Effector CD8-positive, alpha-beta T cell (primary cell): ENCODE results near the gene GRAPL.
"Not testable (repeated sequence)": the region's sequence is repeated elsewhere in the genome, so short reads cannot be mapped to it uniquely, and the experiment has no call there.

Experiments
- DNase-seq: peaks from one replicate; lab custom pipeline; 2025; lab: John Stamatoyannopoulos, UW

The GRAPL gene

DNA sequence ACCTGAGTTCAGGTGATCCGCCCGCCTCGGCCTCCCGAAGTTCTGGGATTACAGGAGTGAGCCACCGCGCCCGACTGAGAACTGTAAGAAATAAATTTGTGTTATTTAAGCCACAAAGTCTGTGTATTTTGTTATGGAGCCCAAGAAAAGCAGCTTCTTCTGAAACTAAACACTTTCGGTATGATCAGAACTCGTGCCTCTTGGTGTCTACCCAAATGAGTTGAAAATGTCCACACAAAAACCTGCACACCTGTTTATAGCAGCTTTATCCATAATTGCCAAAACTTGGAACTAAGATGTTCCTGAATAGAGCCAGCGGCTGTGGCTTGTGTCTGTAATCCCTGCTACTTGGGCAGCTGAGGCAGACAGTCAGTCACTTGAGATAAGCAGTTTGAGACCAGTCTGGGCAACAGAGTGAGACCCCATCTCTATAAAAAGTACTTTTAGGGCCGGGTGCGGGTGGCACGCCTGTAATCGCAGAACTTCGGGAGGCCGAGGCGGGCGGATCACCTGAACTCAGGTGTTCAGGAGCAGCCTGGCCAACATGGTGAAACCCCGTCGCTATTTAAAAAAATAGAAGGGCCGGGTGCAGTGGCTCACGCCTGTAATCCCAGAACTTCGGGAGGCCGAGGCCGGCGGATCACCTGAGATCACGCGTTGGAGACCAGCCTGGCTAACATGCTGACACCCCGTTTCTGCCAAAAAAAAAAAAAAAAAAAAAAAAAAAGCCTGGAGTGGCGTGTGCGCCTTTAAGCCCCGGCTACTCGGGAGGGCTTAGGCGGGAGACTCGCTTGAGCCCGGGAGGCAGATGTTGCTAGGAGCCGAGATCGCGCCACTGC is 61.7 kb downstream of the GRAPL start:
- DNase-seq: not testable (repeated sequence)

DNA sequence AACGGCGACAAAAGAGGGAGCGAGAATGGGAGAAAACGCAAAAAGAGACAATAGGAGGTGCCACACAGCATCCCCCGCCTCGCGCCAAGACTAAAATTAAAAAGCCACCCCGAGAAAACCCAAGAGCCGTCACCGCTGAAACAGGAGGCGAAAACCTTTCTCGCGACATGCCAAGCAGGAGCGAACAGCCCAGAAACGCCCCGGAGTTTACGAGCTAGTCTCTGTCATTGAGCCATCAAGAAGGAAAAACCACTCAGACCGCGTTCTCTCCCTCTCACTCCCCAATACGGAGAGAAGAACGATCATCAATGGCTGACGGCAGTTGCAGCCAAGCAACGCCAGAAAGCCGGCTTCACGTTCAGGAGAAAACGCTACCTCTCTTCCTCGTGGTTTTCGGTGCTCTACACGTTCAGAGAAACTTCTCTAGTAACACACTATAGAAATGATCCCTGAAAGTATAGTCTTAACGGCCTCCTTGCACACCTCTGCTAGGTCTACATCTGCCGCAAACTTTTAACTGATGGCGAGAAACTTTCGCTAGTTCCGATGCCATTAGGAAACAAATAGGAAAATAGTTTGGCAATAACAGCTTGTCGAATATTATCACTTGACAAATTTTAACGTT is 62.5 kb downstream of the GRAPL start:
- not testable (repeated sequence) for DNase-seq

DNA sequence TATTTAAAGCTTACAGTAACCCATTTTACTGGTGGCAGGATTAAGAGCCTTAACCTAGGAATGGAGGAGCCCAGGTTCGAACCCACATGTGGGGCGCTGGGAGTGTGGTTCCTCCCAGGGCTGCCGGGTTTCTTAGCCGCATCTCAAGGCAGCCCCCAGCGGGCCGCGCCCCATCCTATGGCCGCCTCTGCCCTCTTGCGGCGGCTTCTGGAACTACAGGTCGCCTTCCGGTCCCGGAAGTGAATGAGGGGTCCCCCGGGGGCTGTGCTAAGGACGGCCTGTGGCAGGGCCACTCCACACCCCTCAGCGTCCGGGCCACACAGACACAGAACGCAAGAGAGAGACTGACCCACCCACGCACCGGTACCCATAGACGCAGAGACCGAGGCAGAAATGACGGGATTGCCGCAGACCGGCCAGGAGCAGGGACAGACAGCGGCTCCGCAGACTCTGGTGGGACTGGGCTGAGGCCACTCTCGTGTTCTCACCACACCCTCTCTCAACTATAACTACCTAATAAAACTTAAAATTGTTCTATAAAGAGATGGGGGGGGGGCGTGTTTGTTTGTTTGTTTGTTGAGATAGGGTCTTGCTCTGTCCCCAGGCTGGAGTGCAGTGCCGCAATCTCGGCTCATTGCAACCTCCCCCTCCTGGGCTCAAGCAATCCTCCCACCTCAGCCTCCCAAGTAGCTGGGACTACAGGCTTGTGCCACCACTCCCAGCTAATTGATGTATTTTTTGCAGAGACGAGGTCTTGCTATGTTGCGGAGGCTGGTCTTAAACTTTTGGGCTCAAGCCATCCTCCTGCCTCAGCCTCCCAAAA is 69.2 kb downstream of the GRAPL start:
- not testable (repeated sequence) for DNase-seq

DNA sequence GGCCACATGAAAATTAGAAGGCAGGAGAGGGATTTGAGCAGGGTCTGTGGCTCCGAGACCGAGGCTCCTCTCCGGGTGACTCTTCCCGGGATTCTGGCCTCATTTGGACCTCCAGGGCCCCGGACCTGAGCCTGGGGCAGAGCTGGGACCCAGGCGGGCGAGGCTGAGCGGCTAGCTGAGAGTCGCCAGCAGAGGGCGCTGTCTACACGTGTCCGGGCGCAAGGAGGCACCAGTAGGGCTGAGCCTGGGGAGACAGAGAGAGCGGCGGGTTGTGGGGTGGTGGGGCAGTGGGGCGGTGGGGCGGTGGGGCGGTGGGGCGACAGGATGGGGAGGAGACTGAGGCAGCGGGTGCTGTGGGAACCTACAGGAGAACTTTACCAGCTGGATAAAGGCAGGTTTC is 75.1 kb downstream of the GRAPL start:
- not testable (repeated sequence) for DNase-seq

DNA sequence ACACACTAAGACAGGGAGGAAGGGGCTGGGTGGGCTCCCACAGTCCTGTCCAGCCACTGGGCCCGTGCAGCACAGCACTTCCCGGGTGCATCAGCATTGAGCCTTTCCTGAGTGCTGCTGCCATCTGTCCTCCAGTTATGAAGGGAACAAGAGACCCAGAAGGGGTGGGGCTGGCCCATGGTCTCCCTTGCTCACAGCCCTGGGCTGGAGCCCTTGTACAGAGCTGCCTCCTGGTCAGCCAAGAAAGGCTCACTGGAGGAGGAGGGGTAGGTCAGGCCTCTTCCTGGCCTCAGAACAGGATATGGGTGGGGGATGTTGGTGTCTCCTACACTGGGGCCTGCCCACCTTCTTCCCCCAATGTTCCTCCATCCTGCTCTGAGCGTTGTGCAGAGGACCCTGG is 76.0 kb downstream of the GRAPL start:
- not testable (repeated sequence) for DNase-seq
